DMS53 (cell line): ENCODE measurements around the gene NHLH2.
A peak's percentile ranks its signal among the peaks of the same experiment; 100 is the strongest.

ENCODE experiments used
- DNase-seq: peaks from one replicate; lab custom pipeline; 2025; lab: John Stamatoyannopoulos, UW

Gene NHLH2

GRCh38 chr1:115840605-115841460 is at the start of gene NHLH2:
NHLH2 (minus strand) TSS chr1:115841126; CDS start chr1:115838372, 2,754 bp downstream.
- DNase-seq: no peak

- no peak for DNase-seq
Measured at GRCh38 chr1:115890580-115890979, 49.7 kb upstream of the NHLH2 start.

GRCh38 chr1:115888976-115889375 is 48.0 kb upstream of the NHLH2 start:
- no peak for DNase-seq

- DNase-seq: no peak
Measured at GRCh38 chr1:115882913-115883902, 42.3 kb upstream of the NHLH2 start.

- DNase-seq: no peak
Measured at GRCh38 chr1:115880981-115881672, 40.2 kb upstream of the NHLH2 start.

GRCh38 chr1:115879977-115880376 is 39.1 kb upstream of the NHLH2 start:
- DNase-seq: peak; percentile 1

- DNase-seq: no peak
Measured at GRCh38 chr1:115877511-115877910, 36.6 kb upstream of the NHLH2 start.

GRCh38 chr1:115874904-115875303 is 34.0 kb upstream of the NHLH2 start:
- no peak for DNase-seq

GRCh38 chr1:115874497-115874896 is 33.6 kb upstream of the NHLH2 start:
- no peak for DNase-seq

GRCh38 chr1:115873184-115873583 is 32.3 kb upstream of the NHLH2 start:
- DNase-seq: no peak

- DNase-seq: no peak
Measured at GRCh38 chr1:115869064-115869463, 28.1 kb upstream of the NHLH2 start.

- DNase-seq: peak; percentile 2
Measured at GRCh38 chr1:115867216-115867615, 26.3 kb upstream of the NHLH2 start.

GRCh38 chr1:115865704-115866380 is 24.9 kb upstream of the NHLH2 start:
- no peak for DNase-seq

GRCh38 chr1:115862403-115862802 is 21.5 kb upstream of the NHLH2 start:
- no peak for DNase-seq

GRCh38 chr1:115854005-115854404 is 13.1 kb upstream of the NHLH2 start:
- no peak for DNase-seq

GRCh38 chr1:115850937-115851336 is 10.0 kb upstream of the NHLH2 start:
- DNase-seq: no peak

- DNase-seq: no peak
Measured at GRCh38 chr1:115847787-115848186, 6.9 kb upstream of the NHLH2 start.

- DNase-seq: no peak
Measured at GRCh38 chr1:115842948-115843347, 2.0 kb upstream of the NHLH2 start.

GRCh38 chr1:115839679-115840237 is 1.2 kb downstream of the NHLH2 start:
- DNase-seq: no peak

- peak; percentile 59 for DNase-seq
Measured at GRCh38 chr1:115839029-115839678, 1.8 kb downstream of the NHLH2 start.
